Inferior parietal cortex (tissue), 1 donor: ENCODE results near the gene STK39.
A peak's percentile ranks its signal among the peaks of the same experiment; 100 is the strongest.

Experiments used
- DNase-seq: peaks from one replicate; pipeline ENCODE4 v3.0.0-alpha.2; 2016; ENCODE audit errors: extremely low spot score

STK39 gene

DNA sequence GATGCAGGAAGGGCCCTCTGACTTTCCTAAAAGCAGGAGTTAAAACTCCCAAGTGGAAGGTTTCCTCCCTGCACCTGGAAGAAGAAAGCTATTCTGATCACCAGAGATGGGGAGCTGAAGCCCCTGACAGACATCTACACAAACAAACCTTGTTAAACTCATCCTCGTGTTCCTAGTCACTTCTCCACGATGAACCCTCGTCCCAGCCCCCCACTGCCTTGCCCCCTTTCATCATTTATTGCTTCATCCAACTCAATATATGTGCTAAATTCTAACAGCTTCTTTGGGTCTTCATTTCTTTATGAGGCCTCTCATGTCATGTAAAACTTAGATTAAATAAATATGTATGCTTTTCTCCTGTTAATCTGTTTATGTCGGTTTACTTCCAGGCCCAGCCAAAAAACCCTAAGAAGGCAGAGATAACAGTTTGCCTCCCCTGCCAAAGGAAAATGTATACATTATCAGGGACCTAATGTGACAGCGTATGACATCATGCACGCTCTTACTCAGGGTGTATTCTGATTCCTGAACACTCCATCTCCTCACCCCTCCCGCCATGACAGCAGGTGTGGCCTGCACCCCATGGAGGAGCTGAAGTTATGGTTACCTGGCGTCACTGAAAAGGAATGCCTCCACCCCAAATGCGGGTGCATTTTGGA, 287.2 kb downstream of the STK39 start:
- no peak for DNase-seq

DNA sequence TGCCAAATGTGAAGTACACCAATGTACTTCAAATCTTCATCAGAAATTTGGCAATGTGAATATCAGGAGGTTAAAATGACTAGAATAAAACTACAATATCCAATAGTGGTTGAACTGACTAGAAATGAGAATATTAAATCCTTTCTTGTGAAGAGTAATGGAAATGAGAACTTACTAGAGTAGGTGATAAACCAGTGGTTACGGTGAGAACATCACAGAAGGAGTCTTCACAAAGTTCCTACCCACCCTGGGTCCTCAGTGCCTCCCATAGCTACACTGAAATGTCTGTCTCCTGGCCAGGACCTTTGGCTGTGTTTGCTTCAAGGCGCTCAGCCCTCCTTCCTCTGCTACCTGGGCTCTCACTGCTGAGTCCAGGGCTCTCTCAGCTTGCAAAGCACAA, 289.7 kb downstream of the STK39 start:
- DNase-seq = no peak

DNA sequence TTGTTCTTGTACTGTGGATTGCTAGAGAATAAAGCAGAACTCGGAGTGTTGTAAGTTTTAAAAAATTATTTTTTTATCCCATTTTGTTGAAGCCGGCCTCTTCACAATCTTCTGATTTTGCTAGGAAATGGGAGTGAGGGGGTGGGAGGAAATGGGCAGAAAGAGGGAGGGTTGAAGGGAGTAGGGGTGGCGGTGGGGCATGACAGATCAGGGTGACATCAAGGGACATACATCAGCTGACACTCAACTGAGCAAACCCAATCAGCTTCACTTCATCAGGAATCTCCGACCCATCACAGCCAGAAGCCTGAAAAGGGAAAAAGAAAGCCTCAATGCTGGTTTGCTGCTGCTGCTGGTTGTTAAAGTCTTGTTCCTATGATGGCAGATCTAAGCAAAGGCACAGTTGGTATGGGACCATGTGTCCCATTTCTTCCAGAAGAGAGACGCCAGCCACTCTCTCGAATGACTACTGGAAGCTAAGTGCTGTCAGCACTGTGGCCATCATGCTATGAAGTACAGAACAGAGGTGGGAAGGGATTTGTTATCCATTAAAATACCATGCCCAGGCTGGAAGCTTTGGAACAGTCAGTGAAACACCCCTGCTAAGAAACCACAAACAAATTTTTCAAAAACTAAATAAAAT, 292.0 kb downstream of the STK39 start:
- no peak for DNase-seq

DNA sequence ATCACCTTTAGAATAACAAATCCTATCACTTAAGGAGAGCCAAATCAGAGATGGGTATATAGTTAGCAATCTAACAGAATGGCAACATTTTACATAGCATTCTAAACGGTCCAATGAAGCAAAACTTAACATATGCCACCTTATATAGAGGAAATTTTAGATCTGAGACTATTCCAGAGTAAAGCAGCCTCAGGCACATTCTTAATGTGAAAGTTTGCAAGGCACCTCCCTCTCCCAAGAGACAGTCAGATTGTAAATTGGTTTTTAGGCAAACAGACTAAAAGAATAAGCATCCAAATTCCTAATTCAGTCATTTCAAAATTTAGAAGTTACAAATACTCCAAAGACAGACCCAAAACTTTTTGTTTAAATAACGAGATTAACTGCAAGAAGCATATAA, 292.9 kb downstream of the STK39 start:
- DNase-seq = no peak

DNA sequence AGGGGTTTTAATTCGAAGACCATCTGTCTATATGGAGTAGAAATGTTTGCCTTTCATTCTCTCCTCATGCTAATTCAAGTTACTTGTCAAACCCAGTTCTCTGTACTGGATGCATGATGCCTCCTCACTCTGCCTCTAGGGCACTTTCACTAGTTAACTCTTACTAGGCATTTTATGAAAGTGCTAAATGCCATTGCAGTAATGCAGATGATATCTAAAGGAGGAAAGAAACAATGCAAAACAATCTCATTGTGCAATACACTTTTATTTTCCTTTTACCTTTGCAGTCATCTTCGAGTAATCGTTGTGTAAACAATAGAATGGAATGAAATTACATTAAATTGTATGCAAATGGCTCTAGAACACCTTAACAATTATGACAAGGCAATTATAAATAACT, 293.6 kb downstream of the STK39 start:
- no peak for DNase-seq

DNA sequence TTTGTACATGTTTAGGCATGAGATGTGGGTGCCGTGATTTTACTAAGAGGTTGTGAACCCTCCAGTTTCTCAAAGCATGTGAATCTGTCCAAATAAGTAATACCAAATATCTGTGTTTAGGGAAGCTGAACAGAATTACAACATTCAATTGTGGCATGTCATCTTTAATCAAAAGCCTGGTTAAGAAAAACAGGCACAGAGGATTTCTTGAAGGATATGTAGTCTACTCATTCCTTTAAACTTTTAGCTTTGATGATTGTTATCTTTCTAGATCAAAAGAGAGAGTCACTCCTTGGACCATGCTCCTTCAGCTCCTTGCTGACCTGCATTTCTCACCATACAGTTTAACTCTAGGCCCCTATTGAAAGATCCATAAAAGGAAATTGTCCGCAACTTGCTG, 296.8 kb downstream of the STK39 start:
- no peak for DNase-seq

DNA sequence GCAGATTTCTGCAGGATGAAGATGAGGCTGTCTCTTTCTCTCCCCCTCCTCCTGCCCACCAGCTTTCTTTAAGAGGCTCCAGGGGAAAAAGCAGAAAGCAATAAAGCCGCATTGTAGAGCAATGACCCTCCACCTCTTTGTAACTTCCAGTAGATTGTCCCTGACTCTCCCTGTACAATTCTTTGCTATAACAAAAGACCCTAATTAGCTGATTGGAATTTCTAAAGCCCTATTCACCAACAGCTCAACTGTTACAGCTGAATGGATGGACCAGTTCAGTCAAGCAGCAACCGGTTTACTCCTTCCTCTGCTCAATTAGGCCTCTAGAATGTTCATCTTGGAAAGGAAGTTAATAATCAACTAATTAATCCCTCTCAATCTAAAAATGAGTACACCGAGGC, 301.0 kb downstream of the STK39 start:
- DNase-seq = no peak

DNA sequence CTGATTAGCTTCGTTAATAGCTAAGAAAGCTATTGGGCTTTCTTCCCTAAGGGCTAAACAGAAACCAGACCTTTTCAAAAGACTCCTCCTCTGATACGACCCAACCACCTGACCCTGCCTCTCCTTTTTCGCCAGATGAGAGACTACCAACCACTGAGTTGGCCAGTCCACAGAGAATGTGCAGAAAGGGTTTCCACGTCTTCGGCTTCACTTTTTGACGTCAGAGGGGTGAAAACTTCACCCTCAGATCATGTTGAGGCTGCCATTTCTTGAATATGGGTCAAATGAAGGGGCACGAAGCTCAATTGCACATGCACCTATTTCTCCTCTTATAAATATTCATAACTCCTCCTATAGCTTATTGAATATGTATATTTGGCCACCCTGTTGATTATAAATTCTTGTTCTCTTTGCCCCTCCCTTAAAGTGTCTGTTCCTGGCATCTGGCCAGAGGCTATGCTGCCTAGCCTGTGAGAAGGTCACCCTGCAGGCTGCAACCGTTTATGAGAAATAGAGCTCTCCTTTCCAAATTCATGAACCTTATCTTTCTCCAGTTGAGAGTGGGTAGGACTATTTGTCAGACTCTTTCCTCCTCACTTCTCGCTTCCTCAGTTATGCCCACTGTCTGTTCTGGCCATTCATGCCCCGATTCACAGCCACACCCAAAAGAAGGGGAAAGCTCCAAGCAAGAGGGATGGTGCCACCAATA, 301.6 kb downstream of the STK39 start:
- no peak for DNase-seq

DNA sequence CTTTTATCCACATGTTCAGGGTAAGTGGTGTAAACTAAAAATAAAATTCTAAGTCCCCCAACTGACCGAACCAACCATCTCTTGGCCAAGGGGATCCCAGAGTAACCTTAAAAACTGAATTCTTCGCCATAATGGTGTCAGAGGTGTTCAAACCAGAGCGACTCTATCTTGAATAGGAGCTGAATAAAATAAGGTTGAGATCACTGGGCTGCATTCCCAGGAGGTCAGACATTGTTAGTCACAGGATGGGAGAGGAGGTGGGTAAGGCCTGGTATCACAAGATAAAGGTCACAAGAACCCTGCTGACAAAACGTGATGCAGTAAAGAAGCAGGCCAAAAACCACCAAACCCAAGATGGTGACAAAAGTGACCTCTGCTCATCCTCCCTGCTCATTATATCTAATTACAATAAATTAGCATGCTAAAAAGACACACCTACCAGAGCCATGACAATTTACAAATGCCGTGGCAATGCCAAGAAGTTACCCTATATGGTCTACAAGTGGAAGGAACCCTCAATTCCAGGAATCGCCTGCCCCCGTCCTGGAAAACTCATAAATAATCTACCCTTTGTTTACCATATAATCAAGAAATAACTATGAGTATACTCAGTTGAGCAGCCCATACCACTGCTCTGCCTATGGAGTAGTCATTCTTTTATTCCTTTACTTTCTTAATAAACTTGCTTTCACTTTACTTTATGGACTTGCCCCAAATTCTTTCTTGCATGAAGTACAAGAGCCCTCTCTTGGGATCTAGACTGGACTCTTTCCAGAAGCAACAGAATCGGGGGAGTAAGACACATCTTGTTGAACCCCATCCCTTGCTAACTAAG, 302.4 kb downstream of the STK39 start:
- no peak for DNase-seq

DNA sequence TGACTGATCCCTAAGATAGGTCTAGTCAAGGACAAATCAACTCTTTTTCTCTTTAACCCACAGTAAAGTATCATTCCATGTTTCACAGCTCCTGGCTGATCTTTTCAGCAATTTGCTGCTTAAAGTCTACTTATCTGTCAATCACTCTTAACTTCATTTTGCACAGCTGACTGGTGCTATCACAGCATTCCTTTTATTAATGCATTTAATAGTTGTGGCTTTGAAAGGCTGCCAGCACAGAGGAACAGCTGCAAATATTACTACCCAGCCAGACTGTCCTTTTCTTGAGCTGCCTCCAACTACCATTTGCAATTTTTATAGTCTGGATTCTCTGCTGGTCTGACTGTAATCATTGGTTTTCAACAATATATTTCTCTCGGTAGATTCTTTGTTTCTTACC, 303.5 kb downstream of the STK39 start:
- no peak for DNase-seq

DNA sequence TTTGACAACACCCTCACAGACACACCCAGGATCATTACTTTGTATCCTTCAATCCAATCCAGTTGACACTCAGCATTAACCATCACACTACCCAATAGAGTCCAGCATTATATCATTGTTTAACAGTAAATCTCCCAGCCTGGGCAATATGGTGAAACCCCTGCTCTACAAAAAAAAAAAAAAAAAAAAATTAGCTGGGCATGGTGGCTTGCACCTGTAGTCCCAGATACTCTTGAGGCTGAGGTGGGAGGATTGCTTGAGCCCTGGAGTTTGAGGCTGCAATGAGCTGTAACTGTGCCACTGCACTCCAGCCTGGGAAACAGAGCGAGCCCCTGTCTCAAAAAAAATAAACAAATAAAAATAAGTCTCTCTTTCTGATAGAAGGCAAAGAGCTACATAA, 304.0 kb downstream of the STK39 start:
- no peak for DNase-seq

DNA sequence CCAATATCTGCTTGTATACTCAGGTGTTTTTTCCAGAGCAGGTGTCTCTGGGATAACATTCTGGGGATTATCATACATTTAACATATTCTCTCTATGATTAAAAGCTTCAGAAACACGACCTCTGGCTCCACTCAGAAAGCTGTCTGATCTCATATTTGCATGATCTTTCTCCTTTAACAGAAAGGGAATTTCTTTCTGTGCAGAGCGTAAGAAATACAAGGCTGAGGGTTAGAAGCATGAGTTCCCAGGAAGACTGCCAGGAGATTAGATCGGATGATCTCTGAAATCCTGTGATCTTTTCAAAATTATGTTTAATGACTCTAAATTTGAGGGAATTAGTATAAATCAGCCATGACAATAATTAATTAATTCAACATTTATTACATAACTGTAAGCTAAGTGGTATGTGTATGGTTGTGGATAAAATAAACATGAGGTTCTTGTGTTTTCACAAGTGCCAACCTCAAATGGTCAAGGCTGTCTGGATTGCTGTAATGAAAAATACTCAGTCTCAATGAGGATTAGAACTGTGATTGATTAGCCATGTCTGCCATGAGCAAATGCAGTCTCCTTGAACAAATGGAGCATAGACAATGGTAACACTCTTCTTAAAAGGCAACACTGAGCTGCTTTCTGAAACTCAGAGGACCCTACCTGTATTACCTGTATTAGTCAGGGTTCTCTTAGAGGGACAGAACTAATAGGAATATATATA, 304.9 kb downstream of the STK39 start:
- no peak for DNase-seq

DNA sequence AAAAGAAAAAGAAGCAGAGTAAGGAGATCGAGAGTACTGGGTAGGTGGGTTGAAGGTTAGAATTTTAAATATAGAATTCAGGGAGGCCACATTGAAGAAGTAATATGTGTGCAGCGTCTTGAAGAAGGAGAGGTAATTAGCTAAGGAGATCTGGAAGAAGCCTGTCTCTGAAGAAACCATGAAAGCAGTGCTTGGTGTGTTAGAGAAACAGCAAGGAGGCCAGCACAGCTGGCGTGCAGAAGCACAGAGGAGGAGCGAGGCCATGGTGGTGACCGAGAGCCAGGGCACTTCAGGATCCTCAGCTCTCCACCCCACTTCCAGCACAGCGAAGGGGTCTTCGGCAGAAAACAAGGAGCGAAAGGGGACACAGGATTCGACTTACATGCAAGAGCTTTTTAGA, 305.8 kb downstream of the STK39 start:
- DNase-seq = no peak

DNA sequence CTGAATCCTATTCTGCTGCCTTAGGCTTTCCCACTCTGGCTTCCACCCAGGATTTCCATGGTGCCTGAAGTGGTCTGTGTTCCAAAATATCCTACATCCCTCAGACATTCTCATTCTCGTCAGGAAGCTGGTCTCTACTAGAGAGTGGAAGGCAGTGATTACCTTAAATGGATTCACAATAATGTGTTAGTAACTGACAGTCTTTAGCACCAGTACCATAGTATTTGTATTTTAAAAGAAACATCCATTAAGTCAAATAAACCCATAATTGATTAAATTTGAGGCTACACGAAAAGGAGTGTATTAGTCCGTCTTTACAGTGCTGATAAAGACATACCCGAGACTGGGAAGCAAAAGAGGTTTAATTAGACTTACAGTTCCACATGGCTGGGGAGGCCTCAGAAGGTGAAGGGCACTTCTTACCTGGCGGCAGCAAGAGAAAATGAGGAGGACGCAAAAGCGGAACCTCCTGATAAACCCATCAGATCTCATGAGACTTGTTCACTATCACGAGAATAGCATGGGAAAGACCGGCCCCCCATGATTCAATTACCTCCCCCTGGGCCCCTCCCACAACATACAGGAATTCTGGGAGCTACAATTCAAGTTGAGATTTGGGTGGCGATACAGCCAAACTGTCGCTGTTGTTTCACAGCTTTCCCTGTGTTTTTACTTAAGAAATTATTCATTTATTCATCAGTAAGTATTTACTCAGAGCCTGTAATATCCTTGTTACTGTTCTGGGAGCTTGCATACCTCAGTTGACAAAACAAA, 306.5 kb downstream of the STK39 start:
- peak; percentile 20 for DNase-seq

DNA sequence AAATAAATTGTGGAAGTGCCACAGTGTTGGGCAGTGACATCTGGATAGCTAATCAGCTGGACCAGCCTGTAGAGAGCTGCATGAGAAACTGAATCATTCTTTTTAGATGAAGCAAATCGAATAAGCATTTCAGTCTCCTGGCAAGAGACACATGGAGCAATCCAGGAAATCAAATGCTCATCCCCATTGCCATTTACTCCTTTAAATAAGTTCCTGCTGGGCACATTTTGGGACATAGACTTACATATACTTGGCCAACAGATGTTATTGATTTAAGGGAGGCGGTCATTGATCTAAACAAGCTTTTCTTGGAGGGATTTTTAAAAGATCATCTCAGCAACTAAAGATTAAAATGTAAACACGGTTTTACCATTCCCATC, 307.1 kb downstream of the STK39 start:
- no peak for DNase-seq

DNA sequence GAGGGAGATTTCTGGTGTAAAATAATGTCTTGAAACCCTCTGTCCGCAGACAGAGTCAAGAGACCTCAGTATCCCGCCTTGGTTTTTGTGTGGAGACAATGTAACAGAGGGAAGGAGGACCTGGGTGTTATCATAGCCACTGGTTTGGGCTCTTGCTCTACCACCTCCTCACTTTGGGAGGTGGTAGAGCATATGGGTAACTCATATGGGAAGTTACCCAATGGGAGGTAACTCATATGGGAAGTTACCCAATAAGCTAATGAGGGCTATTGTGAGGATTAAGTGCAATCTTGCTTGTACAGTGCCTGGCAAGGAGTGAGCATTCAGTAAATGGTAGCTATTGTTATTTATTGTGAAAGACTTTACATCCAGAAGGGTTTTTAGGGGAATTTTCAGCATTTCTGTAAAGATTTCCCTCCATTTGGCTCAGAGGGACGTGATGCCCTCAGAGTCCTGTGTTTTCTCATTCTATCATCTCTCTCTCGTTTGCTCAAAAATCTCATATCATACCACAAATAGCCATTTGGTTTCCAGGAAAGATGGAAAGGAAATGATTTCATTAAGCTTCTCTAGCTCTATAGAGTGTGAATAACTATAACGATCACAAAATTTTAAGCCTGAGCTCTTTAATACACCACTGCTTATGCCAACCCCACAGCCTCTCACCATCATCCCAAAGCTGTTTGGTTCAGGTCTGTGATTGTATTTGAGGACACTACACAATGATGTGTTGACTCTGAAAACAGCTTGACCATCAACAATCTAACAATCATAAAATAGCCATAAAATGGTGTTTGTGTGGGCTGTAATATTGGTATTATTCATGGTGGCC, 307.7 kb downstream of the STK39 start:
- no peak for DNase-seq

DNA sequence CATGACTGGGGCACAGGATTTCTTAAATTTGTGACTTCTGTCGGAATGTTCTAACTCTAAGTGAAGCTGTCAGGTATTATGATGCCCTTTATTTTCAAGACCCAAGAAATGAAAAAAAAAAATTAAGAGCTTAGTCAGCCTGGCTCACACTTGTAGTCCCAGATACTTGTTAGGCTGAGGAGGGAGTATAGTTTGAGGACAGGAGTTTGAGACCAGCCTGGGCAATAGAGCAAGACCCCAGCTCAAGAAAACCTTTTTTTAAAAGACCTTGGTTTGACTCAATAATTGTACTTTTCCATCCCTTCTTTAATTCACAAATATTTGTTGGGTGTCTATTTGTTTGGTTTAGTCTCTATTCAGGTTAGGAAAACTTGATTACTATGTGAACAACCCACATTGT, 310.0 kb downstream of the STK39 start:
- DNase-seq = no peak

DNA sequence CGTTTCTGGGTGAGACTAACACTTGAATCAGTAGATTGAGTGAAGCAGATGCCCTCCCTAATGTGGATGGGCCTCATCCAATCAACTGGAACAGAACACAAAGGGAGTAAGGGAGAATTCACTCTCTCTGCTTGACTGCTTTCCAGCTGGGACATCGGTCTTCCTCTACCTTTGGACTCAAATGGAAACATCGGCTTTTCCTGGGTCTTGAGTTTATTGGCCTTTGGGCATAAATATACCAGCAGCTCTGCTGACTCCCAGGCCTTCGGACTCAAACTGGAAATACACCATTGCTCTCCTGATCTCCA, 311.6 kb downstream of the STK39 start:
- DNase-seq = no peak

DNA sequence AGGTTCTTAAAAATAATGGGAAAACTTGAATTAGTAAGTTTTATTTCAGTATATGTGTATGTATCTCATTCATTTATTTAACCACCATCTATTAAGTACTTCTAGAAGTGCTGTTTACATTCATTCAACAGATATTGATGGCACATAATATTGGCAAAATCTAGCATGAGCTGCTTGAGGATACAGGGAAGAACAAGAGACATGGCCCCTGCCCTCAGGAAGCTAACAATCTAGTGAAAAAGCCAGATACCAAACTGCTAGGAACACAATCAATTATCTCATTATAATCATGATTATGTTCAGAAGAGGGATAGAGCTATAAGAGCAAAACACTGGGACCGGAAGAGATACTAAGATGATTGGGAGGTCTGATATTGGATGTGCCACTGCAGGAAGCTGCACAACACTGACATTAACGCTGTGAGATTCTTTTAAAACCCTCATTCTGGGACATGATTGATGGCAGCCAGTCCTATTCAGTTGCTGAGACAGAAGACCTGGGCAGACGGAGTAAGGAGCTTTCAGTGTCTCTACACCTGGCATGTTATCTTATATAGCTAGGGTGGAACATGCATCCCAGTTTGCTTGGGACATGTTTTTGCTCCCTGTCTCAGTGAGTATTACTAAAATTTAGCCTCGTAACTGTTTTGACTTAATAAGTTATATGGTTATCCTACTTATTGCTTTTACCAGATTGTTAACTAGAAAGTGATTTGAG, 314.1 kb downstream of the STK39 start:
- DNase-seq = no peak
